SK-N-SH (cell line): ENCODE results near the gene ELP4. TPM values are rescaled to one million over a fixed set of nuclear protein-coding genes. Genes with fewer than 3 reads are reported as not detected.

ENCODE experiments used
- CTCF ChIA-PET: fragments of 300-600, 350-600 bp; formaldehyde crosslinking; extraction: SDS; loops from one replicate; lab custom pipeline; 2021; lab: Yijun Ruan, JAX
- POLR2A ChIA-PET: fragments of 350-600 bp; sonication (Branson Sonifier 250); formaldehyde crosslinking; extraction: SDS; loops from one replicate; lab custom pipeline; 2020; ENCODE audit warnings: antibody characterized with exemption, inconsistent platforms; lab: Yijun Ruan, JAX
- DNase-seq: peaks from one replicate; pipeline ENCODE4 v3.0.0; 2012
- H2AFZ ChIP-seq: fragments of 200-600 bp; sonication (generic); 2 replicates; pipeline ENCODE4 v1.8.1; 2016; ENCODE audit warnings: antibody characterized with exemption, mild to moderate bottlenecking, low read depth
- H3F3A ChIP-seq: fragments of 200-600 bp; sonication (generic); replicated peaks from 2 replicates; pipeline ENCODE3; 2016; ENCODE audit warnings: antibody characterized with exemption, mild to moderate bottlenecking; ENCODE audit not compliant: insufficient read depth
- H3K27ac ChIP-seq, 2 experiments: fragments of 200-500 bp in 1 of 2; fragments of 200-600 bp in 1 of 2; sonication (Bioruptor generic) in 1 of 2; sonication (generic), shearing (Covaris generic) in 1 of 2; 2 replicates each; pipeline versions ENCODE4 v1.5.1 to v1.6.1; 2014 to 2016; ENCODE audit warnings: low read depth in 2 of 2, inconsistent platforms in 1 of 2, low read length in 1 of 2, mild to moderate bottlenecking in 1 of 2, mixed read lengths in 1 of 2
- H3K27me3 ChIP-seq: fragments of 200-600 bp; sonication (generic), shearing (Covaris generic); 2 replicates; pipeline ENCODE4 v1.6.1; 2016; ENCODE audit warnings: mixed run types; ENCODE audit not compliant: insufficient read depth
- H3K36me3 ChIP-seq, 2 experiments: fragments of 200-500 bp in 1 of 2; fragments of 200-600 bp in 1 of 2; sonication (Bioruptor generic) in 1 of 2; sonication (generic) in 1 of 2; replicated peaks in 1 of 2; 2 replicates each; pipeline versions ENCODE3 to v1.5.1; 2014 to 2016; ENCODE audit warnings: low read length in 1 of 2, mild to moderate bottlenecking in 1 of 2; ENCODE audit not compliant: insufficient read depth in 2 of 2, control insufficient read depth in 1 of 2
- H3K4me1 ChIP-seq, 2 experiments: fragments of 200-500 bp in 1 of 2; fragments of 200-600 bp in 1 of 2; sonication (Bioruptor generic) in 1 of 2; sonication (generic), shearing (Covaris generic) in 1 of 2; 2 replicates each; pipeline versions ENCODE4 v1.5.1 to v1.6.1; 2014 to 2016; ENCODE audit warnings: low read depth in 1 of 2, low read length in 1 of 2, mixed run types in 1 of 2; ENCODE audit not compliant: insufficient read depth in 2 of 2, control insufficient read depth in 1 of 2
- H3K4me2 ChIP-seq: fragments of 200-600 bp; sonication (generic), shearing (Covaris generic); 2 replicates; pipeline ENCODE4 v1.6.1; 2017; ENCODE audit warnings: mixed run types
- H3K4me3 ChIP-seq, 2 experiments: fragments of 200-500 bp in 1 of 2; fragments of 200-600 bp in 1 of 2; sonication (Bioruptor generic) in 1 of 2; sonication (generic), shearing (Covaris generic) in 1 of 2; 2 replicates each; pipeline versions ENCODE4 v1.5.1 to v1.8.1; 2014 to 2016; ENCODE audit warnings: low read depth in 2 of 2, inconsistent platforms in 1 of 2, low read length in 1 of 2, mild to moderate bottlenecking in 1 of 2, mixed read lengths in 1 of 2, moderate library complexity in 1 of 2
- H3K79me2 ChIP-seq: fragments of 200-600 bp; sonication (generic); 2 replicates; pipeline ENCODE4 v1.8.1; 2017; ENCODE audit warnings: mild to moderate bottlenecking; ENCODE audit not compliant: insufficient read depth
- H3K9ac ChIP-seq: fragments of 200-600 bp; sonication (generic); 2 replicates; pipeline ENCODE4 v1.6.1; 2017; ENCODE audit warnings: mixed run types
- H3K9me2 ChIP-seq: fragments of 200-600 bp; sonication (generic); 2 replicates; pipeline ENCODE4 v1.6.1; 2017; ENCODE audit warnings: mixed run types
- H3K9me3 ChIP-seq: fragments of 200-600 bp; sonication (generic); 2 replicates; pipeline ENCODE4 v1.6.1; 2017; ENCODE audit warnings: mixed run types, mild to moderate bottlenecking, moderate library complexity
- H4K20me1 ChIP-seq: fragments of 200-600 bp; sonication (generic); 2 replicates; pipeline ENCODE4 v1.6.1; 2017; ENCODE audit warnings: mild to moderate bottlenecking, mixed run types; ENCODE audit not compliant: insufficient read depth
- CHD2 ChIP-seq: fragments of 150-350 bp; IDR thresholded peaks from 2 replicates; pipeline ENCODE4 v1.6.1; 2018; ENCODE audit warnings: low read length; ENCODE audit not compliant: partially characterized antibody
- CTCF ChIP-seq: fragments of 200-600 bp; sonication (generic); IDR thresholded peaks from 2 replicates; pipeline ENCODE4 v1.6.1; 2017; ENCODE audit warnings: antibody characterized with exemption, mild to moderate bottlenecking, moderate library complexity
- FOXJ3 ChIP-seq: sonication (generic); formaldehyde crosslinking; IDR thresholded peaks from 2 replicates; pipeline ENCODE4 v1.5.1; 2020; ENCODE audit warnings: mild to moderate bottlenecking, missing genetic modification reagents
- GABPA ChIP-seq: IDR thresholded peaks from 2 replicates; pipeline ENCODE4 v1.4.0; 2012; ENCODE audit warnings: low read depth, mild to moderate bottlenecking
- GATA2 ChIP-seq: sonication (generic); formaldehyde crosslinking; IDR thresholded peaks from 2 replicates; pipeline ENCODE4 v1.5.0; 2020; ENCODE audit warnings: mild to moderate bottlenecking, missing genetic modification reagents
- IRF3 ChIP-seq: fragments of 150-350 bp; IDR thresholded peaks from 2 replicates; pipeline ENCODE4 v1.6.1; 2016; ENCODE audit warnings: mild to moderate bottlenecking, low read depth, low read length
- MXI1 ChIP-seq: IDR thresholded peaks from 2 replicates; pipeline ENCODE4 v1.6.1; 2012; ENCODE audit warnings: mild to moderate bottlenecking, low read depth, low read length, improper control_type of control experiment
- NFIC ChIP-seq: IDR thresholded peaks from 2 replicates; pipeline ENCODE4 v1.4.0; 2012; ENCODE audit warnings: borderline replicate concordance
- POLR2AphosphoS5 ChIP-seq: IDR thresholded peaks from 2 replicates; pipeline ENCODE4 v1.6.1; 2012; ENCODE audit warnings: low read depth, low read length
- RAD21 ChIP-seq: IDR thresholded peaks from 2 replicates; pipeline ENCODE4 v1.6.1; 2012; ENCODE audit warnings: mild to moderate bottlenecking, low read length
- RCOR1 ChIP-seq: fragments of 150-350 bp; IDR thresholded peaks from 2 replicates; pipeline ENCODE4 v1.6.1; 2017; ENCODE audit warnings: antibody characterized with exemption, low read length
- REST ChIP-seq: IDR thresholded peaks from 2 replicates; pipeline ENCODE4 v1.6.1; 2012; ENCODE audit warnings: mild to moderate bottlenecking, low read depth, low read length, moderate library complexity
- RFX5 ChIP-seq: IDR thresholded peaks from 2 replicates; pipeline ENCODE4 v1.6.1; 2012; ENCODE audit warnings: mild to moderate bottlenecking, improper control_type of control experiment, low read length
- RXRA ChIP-seq: IDR thresholded peaks from 2 replicates; pipeline ENCODE4 v1.4.0; 2012; ENCODE audit warnings: low read depth, mild to moderate bottlenecking, borderline replicate concordance
- SIN3A ChIP-seq: IDR thresholded peaks from 2 replicates; pipeline ENCODE4 v1.6.1; 2012; ENCODE audit warnings: low read depth, mild to moderate bottlenecking, low read length, moderate library complexity, borderline replicate concordance
- ZBTB33 ChIP-seq: IDR thresholded peaks from 2 replicates; pipeline ENCODE4 v1.4.0; 2012; ENCODE audit warnings: low read depth, borderline replicate concordance
- WGBS: methylation state at CpG from one replicate; pipeline ENCODE4 v1.1.6; 2017; ENCODE audit warnings: low lambda C conversion rate; 5-methylcytosine and 5-hydroxymethylcytosine counted together
- polyA plus RNA-seq, 3 experiments: library from polyadenylated mRNA; depleted of rRNA; stranded (reverse); fragments of >200 nt; gene quantifications; 2 replicates each; pipeline ENCODE4 v1.2.3, GENCODE V29; 2012

The ELP4 gene
- polyA plus RNA-seq, 1 of the 3 experiments (the other 2 are of a cell fraction): 7.0 TPM

GRCh38 chr11:31720671-31721365 lies 211.3 kb downstream of the ELP4 start:
- Histone ChIP-seq H3K27ac (no peak overlapping the region), H3K36me3 (no peaks in the 10 kb centered on the region), H3K4me2 (no peak overlapping the region), H3K9me3 (no peaks in the 10 kb centered on the region), H3F3A (no peaks in the 10 kb centered on the region), H3K4me3 (no peak overlapping the region), H3K4me1 (no peaks in the 10 kb centered on the region), H3K9me2 (no peaks in the 10 kb centered on the region), H4K20me1 (no peaks in the 10 kb centered on the region), H2AFZ (no peak overlapping the region), H3K27me3 (no peaks in the 10 kb centered on the region), H3K79me2 (no peaks in the 10 kb centered on the region), H3K9ac (no peak overlapping the region)
- CTCF ChIA-PET: no interaction called here
- 81% methylated on average over 3 of the region's 3 CpGs for WGBS
- TF ChIP-seq FOXJ3 (CRISPR knock-in tag) (no peak), RXRA (no peak), CHD2 (no peak), SIN3A (no peak), MXI1 (no peak), GABPA (no peak), REST (no peak), NFIC (no peak), POLR2AphosphoS5 (no peak), RFX5 (no peak), CTCF (no peak), GATA2 (CRISPR knock-in tag) (no peak), IRF3 (no peak), ZBTB33 (no peak), RCOR1 (no peak), RAD21 (no peak)
- POLR2A ChIA-PET: no interaction called here
- DNase-seq: no peak
